Measurements from ENCODE around the gene NT5E.

NT5E gene

GRCh38 chr6:85451565-85452306, 1.9 kb downstream of the NT5E start:
- H3K27ac ChIP-seq (ENCODE audit: poor library complexity, severe bottlenecking): peak overlapping the region; percentile 99
- peaks cover 42% of the 10 kb centered on the region for H3K4me1 ChIP-seq (ENCODE audit: insufficient read depth, poor library complexity, severe bottlenecking)
- DNase-seq (ENCODE audit: low spot score) (no peak), ATAC-seq (ENCODE audit: low read depth) (no peak)
- no peaks in the 10 kb centered on the region for H3K9me3 ChIP-seq (ENCODE audit: severe bottlenecking)
- no peak for TF ChIP-seq CTCF (IDR thresholded peaks at IDR 0.05; ENCODE audit: poor library complexity, severe bottlenecking)
- peaks cover 48% of the 10 kb centered on the region for H3K36me3 ChIP-seq (ENCODE audit: low read depth)
- no peaks in the 10 kb centered on the region for H3K27me3 ChIP-seq (ENCODE audit: insufficient read depth, poor library complexity, severe bottlenecking)
- peak overlapping the region; percentile 64 for H3K4me3 ChIP-seq (ENCODE audit: severe bottlenecking)

- DNase-seq (ENCODE audit: low spot score) (no peak), ATAC-seq (ENCODE audit: low read depth) (no peak)
- no peak for TF ChIP-seq CTCF (IDR thresholded peaks at IDR 0.05; ENCODE audit: poor library complexity, severe bottlenecking)
- Histone ChIP-seq H3K36me3 (ENCODE audit: low read depth) (peaks cover 41% of the 10 kb centered on the region), H3K27ac (ENCODE audit: poor library complexity, severe bottlenecking) (peak overlapping the region; percentile 99), H3K4me3 (ENCODE audit: severe bottlenecking) (peak overlapping the region; percentile 64), H3K27me3 (ENCODE audit: insufficient read depth, poor library complexity, severe bottlenecking) (no peaks in the 10 kb centered on the region), H3K9me3 (ENCODE audit: severe bottlenecking) (no peaks in the 10 kb centered on the region), H3K4me1 (ENCODE audit: insufficient read depth, poor library complexity, severe bottlenecking) (peaks cover 43% of the 10 kb centered on the region)
Observed at GRCh38 chr6:85452441-85452881, 2.6 kb downstream of the NT5E start.

- no peak for DNase-seq (ENCODE audit: low spot score)
- no peaks in the 10 kb centered on the region for H3K9me3 ChIP-seq (ENCODE audit: severe bottlenecking)
- ATAC-seq (ENCODE audit: low read depth): no peak
- TF ChIP-seq CTCF (IDR thresholded peaks at IDR 0.05; ENCODE audit: poor library complexity, severe bottlenecking): no peak
- peaks cover 35% of the 10 kb centered on the region for H3K36me3 ChIP-seq (ENCODE audit: low read depth)
- H3K27ac ChIP-seq (ENCODE audit: poor library complexity, severe bottlenecking): peak overlapping the region; percentile 99
- H3K4me3 ChIP-seq (ENCODE audit: severe bottlenecking): no peak overlapping the region
- H3K27me3 ChIP-seq (ENCODE audit: insufficient read depth, poor library complexity, severe bottlenecking): no peaks in the 10 kb centered on the region
- peaks cover 43% of the 10 kb centered on the region for H3K4me1 ChIP-seq (ENCODE audit: insufficient read depth, poor library complexity, severe bottlenecking)
Observed at GRCh38 chr6:85453052-85453451, 3.2 kb downstream of the NT5E start.

- Histone ChIP-seq H3K36me3 (ENCODE audit: low read depth) (peaks cover 35% of the 10 kb centered on the region), H3K4me3 (ENCODE audit: severe bottlenecking) (no peak overlapping the region), H3K27ac (ENCODE audit: poor library complexity, severe bottlenecking) (peak overlapping the region; percentile 99), H3K27me3 (ENCODE audit: insufficient read depth, poor library complexity, severe bottlenecking) (no peaks in the 10 kb centered on the region), H3K9me3 (ENCODE audit: severe bottlenecking) (no peaks in the 10 kb centered on the region), H3K4me1 (ENCODE audit: insufficient read depth, poor library complexity, severe bottlenecking) (peaks cover 43% of the 10 kb centered on the region)
- ATAC-seq (ENCODE audit: low read depth): no peak
- DNase-seq (ENCODE audit: low spot score): no peak
- TF ChIP-seq CTCF (IDR thresholded peaks at IDR 0.05; ENCODE audit: poor library complexity, severe bottlenecking): no peak
Observed at GRCh38 chr6:85453490-85453889, 3.6 kb downstream of the NT5E start.

- no peak for ATAC-seq (ENCODE audit: low read depth)
- Histone ChIP-seq H3K4me3 (ENCODE audit: severe bottlenecking) (no peak overlapping the region), H3K4me1 (ENCODE audit: insufficient read depth, poor library complexity, severe bottlenecking) (peaks cover 63% of the 10 kb centered on the region), H3K36me3 (ENCODE audit: low read depth) (peaks cover 35% of the 10 kb centered on the region), H3K27ac (ENCODE audit: poor library complexity, severe bottlenecking) (peak overlapping the region; percentile 99), H3K27me3 (ENCODE audit: insufficient read depth, poor library complexity, severe bottlenecking) (no peaks in the 10 kb centered on the region), H3K9me3 (ENCODE audit: severe bottlenecking) (no peaks in the 10 kb centered on the region)
- TF ChIP-seq CTCF (IDR thresholded peaks at IDR 0.05; ENCODE audit: poor library complexity, severe bottlenecking): no peak
- DNase-seq (ENCODE audit: low spot score): no peak
Observed at GRCh38 chr6:85455471-85456026, 5.7 kb downstream of the NT5E start.
